Measurements from ENCODE around the gene ARF5. TPM values are rescaled to one million over a fixed set of nuclear protein-coding genes. Genes with fewer than 3 reads are reported as not detected.

The ARF5 gene
- total RNA-seq, 4 donors from 2014 or later: 117 to 180 (median 147) TPM

GRCh38 chr7:127571741-127572505, 16.3 kb upstream of the ARF5 start:
- intact Hi-C loops (cut with DNase I): no loop called here
- Histone ChIP-seq H3K4me1 (no peaks in the 10 kb centered on the region), H3K27me3 (no peaks in the 10 kb centered on the region), H3K4me3 (no peak overlapping the region), H3K27ac (replicated peaks in 1 of 4) (no peak overlapping the region), H3K36me3 (no peaks in the 10 kb centered on the region), H3K9me3 (no peaks in the 10 kb centered on the region)
- DNase-seq (ENCODE audit: extremely low spot score): no peak
- TF ChIP-seq CTCF (IDR thresholded peaks at IDR 0.05) (no peak), POLR2A (IDR thresholded peaks at IDR 0.05; ENCODE audit: low read depth) (no peak), POLR2AphosphoS5 (IDR thresholded peaks at IDR 0.05) (no peak), EP300 (IDR thresholded peaks at IDR 0.05) (no peak)
- WGBS: 70% methylated on average over 3 of the region's 3 CpGs

GRCh38 chr7:127578036-127578684, 10.1 kb upstream of the ARF5 start:
- 67% methylated on average over 5 of the region's 5 CpGs for WGBS
- no peak for DNase-seq (ENCODE audit: extremely low spot score)
- H3K27ac ChIP-seq (replicated peaks in 1 of 4): peak overlapping the region in 3 of 4 donors; percentile 5 to 18 (median 10)
- no peaks in the 10 kb centered on the region for H3K9me3 ChIP-seq
- no peak for TF ChIP-seq POLR2AphosphoS5 (IDR thresholded peaks at IDR 0.05)
- TF ChIP-seq EP300 (IDR thresholded peaks at IDR 0.05): no peak
- no peak for TF ChIP-seq CTCF (IDR thresholded peaks at IDR 0.05)
- TF ChIP-seq POLR2A (IDR thresholded peaks at IDR 0.05; ENCODE audit: low read depth): no peak
- no peak overlapping the region for H3K4me3 ChIP-seq
- intact Hi-C loops (cut with DNase I): no loop called here
- peaks cover 14 to 44% (median 34%) of the 10 kb centered on the region in 4 donors for H3K36me3 ChIP-seq
- H3K27me3 ChIP-seq: no peaks in the 10 kb centered on the region
- peaks cover 27 to 51% (median 43%) of the 10 kb centered on the region in 4 donors for H3K4me1 ChIP-seq

GRCh38 chr7:127578711-127579275, 9.4 kb upstream of the ARF5 start:
- WGBS: 61% methylated on average over 4 of the region's 4 CpGs
- Histone ChIP-seq H3K27me3 (no peaks in the 10 kb centered on the region), H3K4me3 (no peak overlapping the region), H3K36me3 (peaks cover 14 to 48% (median 37%) of the 10 kb centered on the region in 4 donors), H3K9me3 (no peaks in the 10 kb centered on the region), H3K4me1 (peaks cover 33 to 58% (median 50%) of the 10 kb centered on the region in 4 donors), H3K27ac (replicated peaks in 1 of 4) (peak overlapping the region; percentile 5 to 37 (median 12))
- intact Hi-C loops (cut with DNase I): no loop called here
- no peak for DNase-seq (ENCODE audit: extremely low spot score)
- TF ChIP-seq CTCF (IDR thresholded peaks at IDR 0.05): no peak
- TF ChIP-seq POLR2AphosphoS5 (IDR thresholded peaks at IDR 0.05): no peak

- Histone ChIP-seq H3K4me1 (peaks cover 45 to 71% (median 61%) of the 10 kb centered on the region in 4 donors), H3K27ac (replicated peaks in 1 of 4) (no peak overlapping the region), H3K9me3 (no peaks in the 10 kb centered on the region), H3K36me3 (peaks cover 14 to 53% (median 39%) of the 10 kb centered on the region in 4 donors), H3K4me3 (no peak overlapping the region), H3K27me3 (no peaks in the 10 kb centered on the region)
- TF ChIP-seq POLR2AphosphoS5 (IDR thresholded peaks at IDR 0.05) (no peak), CTCF (IDR thresholded peaks at IDR 0.05) (no peak), POLR2A (IDR thresholded peaks at IDR 0.05; ENCODE audit: low read depth) (no peak)
- DNase-seq (ENCODE audit: extremely low spot score): no peak
- intact Hi-C loops (cut with DNase I): no loop called here
These were observed 7.6 kb upstream of the ARF5 start for GRCh38 chr7:127580612-127581011.

All from esophagus muscularis mucosa (tissue), 4 donors.